ENCODE measurements around the gene XPO5.

Gene XPO5

DNA sequence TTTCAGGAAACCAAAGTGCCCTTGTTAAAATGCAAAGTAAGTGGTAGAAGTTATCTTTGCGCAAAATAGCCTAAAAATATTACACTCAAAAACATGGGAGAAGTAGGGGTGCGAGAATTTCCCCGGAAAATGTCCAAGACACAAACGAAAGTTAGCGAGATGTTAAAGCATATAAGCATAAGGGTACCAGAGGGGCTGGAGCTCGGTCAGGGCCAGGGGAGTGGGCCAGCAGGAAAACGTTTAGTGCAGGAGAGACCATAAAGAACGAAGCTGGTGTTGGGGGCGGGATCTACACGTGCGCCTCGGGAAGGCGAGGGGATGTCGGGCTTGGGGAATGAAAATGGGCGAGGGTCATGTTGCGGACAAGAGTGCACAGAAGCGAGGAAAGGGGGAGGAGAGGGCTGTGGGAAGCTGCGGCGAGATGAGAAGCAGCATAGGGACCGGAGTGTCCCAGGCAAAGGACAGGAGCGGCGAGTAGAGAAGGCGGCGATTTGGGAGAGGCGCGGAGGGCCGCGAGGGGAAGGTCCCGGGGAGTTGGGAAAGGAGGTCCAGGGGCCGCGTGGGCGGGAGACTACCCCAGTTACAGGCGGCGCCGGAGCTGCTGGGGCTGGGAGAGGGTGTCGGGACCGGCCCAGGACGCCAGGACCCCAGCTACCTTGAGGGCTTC lies 600 bp downstream of the XPO5 start:
- TF ChIP-seq FOXP2 (optimal IDR thresholded peaks at IDR 0.05; ENCODE audit: borderline replicate concordance, extremely low read depth, extremely low read length, insufficient read depth), result no peak
- TF ChIP-seq POLR2AphosphoS5 (IDR thresholded peaks at IDR 0.05; ENCODE audit: low read depth, low read length), result no peak
- peak; percentile 88; the same call in 1 of the 2 replicates for TF ChIP-seq SIN3A (IDR thresholded peaks at IDR 0.05; ENCODE audit: borderline replicate concordance, insufficient read depth, low read length)
- TF ChIP-seq, protein P1, sequence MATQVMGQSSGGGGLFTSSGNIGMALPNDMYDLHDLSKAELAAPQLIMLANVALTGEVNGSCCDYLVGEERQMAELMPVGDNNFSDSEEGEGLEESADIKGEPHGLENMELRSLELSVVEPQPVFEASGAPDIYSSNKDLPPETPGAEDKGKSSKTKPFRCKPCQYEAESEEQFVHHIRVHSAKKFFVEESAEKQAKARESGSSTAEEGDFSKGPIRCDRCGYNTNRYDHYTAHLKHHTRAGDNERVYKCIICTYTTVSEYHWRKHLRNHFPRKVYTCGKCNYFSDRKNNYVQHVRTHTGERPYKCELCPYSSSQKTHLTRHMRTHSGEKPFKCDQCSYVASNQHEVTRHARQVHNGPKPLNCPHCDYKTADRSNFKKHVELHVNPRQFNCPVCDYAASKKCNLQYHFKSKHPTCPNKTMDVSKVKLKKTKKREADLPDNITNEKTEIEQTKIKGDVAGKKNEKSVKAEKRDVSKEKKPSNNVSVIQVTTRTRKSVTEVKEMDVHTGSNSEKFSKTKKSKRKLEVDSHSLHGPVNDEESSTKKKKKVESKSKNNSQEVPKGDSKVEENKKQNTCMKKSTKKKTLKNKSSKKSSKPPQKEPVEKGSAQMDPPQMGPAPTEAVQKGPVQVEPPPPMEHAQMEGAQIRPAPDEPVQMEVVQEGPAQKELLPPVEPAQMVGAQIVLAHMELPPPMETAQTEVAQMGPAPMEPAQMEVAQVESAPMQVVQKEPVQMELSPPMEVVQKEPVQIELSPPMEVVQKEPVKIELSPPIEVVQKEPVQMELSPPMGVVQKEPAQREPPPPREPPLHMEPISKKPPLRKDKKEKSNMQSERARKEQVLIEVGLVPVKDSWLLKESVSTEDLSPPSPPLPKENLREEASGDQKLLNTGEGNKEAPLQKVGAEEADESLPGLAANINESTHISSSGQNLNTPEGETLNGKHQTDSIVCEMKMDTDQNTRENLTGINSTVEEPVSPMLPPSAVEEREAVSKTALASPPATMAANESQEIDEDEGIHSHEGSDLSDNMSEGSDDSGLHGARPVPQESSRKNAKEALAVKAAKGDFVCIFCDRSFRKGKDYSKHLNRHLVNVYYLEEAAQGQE (IDR thresholded peaks at IDR 0.05; ENCODE audit: insufficient read depth in 1 of 2, low read depth in 2 of 2, low read length in 2 of 2), result no peak
- 0 out of 2 replicates have a peak, but pooled peaks have one; percentile 20 for TF ChIP-seq TAF1 (IDR thresholded peaks at IDR 0.05; ENCODE audit: borderline replicate concordance, insufficient read depth, low read length)

DNA sequence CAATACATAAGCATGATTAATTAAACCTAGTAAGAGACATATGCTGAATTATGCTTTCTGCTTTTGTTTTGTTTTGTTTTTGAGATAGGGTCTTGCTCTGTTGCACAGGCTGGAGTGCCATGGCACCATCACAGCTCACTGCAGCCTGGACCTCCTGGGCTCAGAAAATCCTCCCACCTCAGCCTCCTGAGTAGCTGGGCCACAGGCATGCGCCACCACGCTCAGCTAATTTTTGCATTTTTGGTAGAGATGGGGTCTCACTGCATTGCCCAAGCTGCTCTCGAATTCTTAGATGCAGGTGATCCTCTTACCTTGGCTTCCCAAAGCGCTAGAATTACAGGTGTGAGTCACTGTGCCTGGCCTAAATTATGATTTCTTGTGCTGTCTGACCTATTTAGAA lies 3.8 kb downstream of the XPO5 start:
- TF ChIP-seq SIN3A (IDR thresholded peaks at IDR 0.05; ENCODE audit: borderline replicate concordance, insufficient read depth, low read length) (no peak), POLR2AphosphoS5 (IDR thresholded peaks at IDR 0.05; ENCODE audit: low read depth, low read length) (no peak), TAF1 (IDR thresholded peaks at IDR 0.05; ENCODE audit: borderline replicate concordance, insufficient read depth, low read length) (no peak), FOXP2 (optimal IDR thresholded peaks at IDR 0.05; ENCODE audit: borderline replicate concordance, extremely low read depth, extremely low read length, insufficient read depth) (no peak)
- TF ChIP-seq, protein P1 (IDR thresholded peaks at IDR 0.05; ENCODE audit: insufficient read depth in 1 of 2, low read depth in 2 of 2, low read length in 2 of 2), result no peak

DNA sequence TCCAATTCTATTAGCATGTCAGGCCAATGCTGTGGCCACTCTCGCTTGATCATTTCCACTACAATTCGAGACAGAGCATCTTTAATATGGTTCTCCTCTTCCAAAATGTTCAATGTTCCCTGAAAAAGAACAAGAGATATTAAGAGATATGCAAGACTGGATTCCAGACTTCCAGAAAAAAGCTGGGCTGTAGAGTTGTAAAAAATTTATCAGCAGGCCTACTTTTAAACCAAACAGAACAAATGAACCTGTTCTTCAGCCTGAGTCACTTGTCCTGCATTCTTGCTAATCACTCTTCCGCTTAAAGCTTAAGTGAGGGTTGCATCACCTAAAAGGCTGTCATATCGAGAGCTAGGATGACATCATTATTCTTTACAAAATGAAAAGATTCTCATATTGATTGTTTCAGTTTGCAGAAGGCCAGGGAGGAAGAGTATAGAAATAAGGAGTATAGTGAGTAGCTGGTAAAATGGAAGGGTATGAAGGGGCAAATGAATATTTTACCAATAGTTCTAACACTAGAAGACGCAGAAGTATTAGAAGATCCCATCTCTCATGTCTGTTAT lies 4.9 kb downstream of the XPO5 start:
- TF ChIP-seq TAF1 (IDR thresholded peaks at IDR 0.05; ENCODE audit: borderline replicate concordance, insufficient read depth, low read length), result no peak
- TF ChIP-seq SIN3A (IDR thresholded peaks at IDR 0.05; ENCODE audit: borderline replicate concordance, insufficient read depth, low read length), result no peak
- TF ChIP-seq FOXP2 (optimal IDR thresholded peaks at IDR 0.05; ENCODE audit: borderline replicate concordance, extremely low read depth, extremely low read length, insufficient read depth), result no peak
- TF ChIP-seq, protein P1 (IDR thresholded peaks at IDR 0.05; ENCODE audit: insufficient read depth in 1 of 2, low read depth in 2 of 2, low read length in 2 of 2), result no peak
- TF ChIP-seq POLR2AphosphoS5 (IDR thresholded peaks at IDR 0.05; ENCODE audit: low read depth, low read length), result no peak

DNA sequence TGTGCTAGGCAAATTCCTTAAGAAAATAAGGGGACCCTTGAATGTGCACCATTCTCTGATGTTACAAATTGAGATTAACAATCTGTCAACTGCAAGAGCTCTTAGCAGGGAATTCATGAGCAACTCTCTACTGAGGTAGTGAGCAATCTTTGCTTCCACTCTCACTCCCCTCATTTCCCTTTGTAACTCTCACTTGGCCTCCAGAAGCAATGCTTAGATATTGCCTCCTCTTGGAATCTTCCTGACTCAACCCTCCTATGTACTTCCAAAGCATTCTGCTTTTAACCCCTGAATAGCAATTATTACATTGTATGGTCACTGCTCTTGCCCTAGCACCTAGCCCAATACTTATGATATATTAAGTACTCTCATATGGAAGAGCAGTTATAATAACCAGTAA lies 16.5 kb downstream of the XPO5 start:
- TF ChIP-seq SIN3A (IDR thresholded peaks at IDR 0.05; ENCODE audit: borderline replicate concordance, insufficient read depth, low read length) (no peak), FOXP2 (optimal IDR thresholded peaks at IDR 0.05; ENCODE audit: borderline replicate concordance, extremely low read depth, extremely low read length, insufficient read depth) (no peak), POLR2AphosphoS5 (IDR thresholded peaks at IDR 0.05; ENCODE audit: low read depth, low read length) (no peak), TAF1 (IDR thresholded peaks at IDR 0.05; ENCODE audit: borderline replicate concordance, insufficient read depth, low read length) (no peak)
- TF ChIP-seq, protein P1 (IDR thresholded peaks at IDR 0.05; ENCODE audit: insufficient read depth in 1 of 2, low read depth in 2 of 2, low read length in 2 of 2), result no peak

Measured in PFSK-1 (cell line).